HG03196 (cell line): ENCODE measurements around the gene TMEM167A.
"Not testable (repeated sequence)": the region's sequence is repeated elsewhere in the genome, so short reads cannot be mapped to it uniquely, and the experiment has no call there.

ENCODE experiments used
- ATAC-seq: cut with Tn5 transposase; IDR thresholded peaks from one replicate; pipeline ENCODE4 v1.9.1; 2021; ENCODE audit not compliant: unreplicated experiment

TMEM167A gene

DNA sequence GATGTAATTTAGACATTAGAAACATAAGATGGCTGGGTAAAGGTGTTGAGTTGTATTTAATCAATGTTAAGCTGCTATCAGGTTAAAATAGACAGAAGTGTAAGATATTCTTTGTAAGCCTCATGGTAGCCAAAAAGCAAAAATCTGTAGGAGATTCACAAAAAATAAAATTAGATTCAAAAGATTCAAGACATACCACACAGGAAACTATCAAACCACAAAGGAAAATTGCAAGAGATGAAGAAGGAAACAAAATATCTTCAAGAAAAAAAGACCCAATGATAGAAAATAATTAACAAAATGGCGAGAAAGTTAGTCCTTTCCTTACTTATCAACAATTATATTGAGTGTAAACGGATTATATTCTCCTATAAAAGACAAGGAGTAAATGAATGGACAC lies 15.4 kb upstream of the TMEM167A start:
- no peak for ATAC-seq

DNA sequence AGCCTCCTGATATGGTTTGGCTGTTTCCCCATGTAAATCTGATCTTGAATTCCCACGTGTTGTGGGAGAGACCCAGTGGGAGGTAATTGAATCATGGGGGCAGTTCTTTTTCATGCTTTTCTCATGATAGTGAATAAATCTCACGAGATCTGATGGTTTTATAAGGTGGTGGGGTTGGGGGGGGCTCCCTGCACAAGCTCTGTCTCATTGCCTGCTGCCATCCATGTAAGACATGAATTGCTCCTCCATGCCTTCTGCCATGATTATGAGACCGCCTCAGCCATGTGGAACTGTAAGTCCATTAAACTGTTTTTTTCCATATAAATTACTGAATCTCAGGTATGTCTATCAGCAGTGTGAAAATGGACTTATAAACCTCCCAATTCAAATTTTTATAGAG lies 13.0 kb upstream of the TMEM167A start:
- no peak for ATAC-seq

DNA sequence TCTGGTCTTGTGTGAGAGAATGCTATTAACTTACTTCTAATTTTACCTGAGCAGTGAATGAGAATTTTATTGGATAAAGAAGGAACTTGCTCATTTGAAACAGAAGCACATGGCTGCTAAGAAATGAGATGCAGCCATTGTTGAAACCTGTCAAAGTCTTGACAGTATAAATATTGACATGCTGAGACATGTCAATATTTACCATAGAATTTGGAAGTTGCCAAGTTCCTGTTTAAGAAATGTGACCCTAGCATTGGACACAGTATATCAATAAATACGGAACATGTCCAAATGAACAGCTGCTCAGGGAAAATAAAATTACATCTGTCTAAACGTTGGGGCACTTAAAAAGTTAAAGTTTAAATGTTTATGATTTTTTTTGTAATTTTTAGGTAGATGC lies 7.9 kb upstream of the TMEM167A start:
- ATAC-seq = no peak

DNA sequence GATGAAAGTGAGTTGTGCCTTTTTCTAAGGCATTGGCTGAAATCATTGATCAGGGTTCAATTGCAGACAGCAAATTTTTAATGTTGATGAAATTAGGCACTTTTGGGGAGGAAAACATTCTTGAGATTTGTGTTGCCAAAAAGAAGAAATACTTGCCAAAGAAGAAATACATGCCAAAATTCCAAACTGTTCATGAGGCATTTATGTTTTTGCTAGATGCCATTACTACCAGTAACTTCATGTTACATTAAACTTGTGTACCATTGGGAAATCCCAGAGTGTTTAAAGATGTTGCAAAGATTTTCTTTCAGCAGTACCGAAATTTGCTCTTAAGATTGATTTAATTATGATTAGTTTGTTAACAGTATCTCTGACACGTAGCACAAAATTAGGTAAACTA lies 7.1 kb upstream of the TMEM167A start:
- ATAC-seq = no peak

DNA sequence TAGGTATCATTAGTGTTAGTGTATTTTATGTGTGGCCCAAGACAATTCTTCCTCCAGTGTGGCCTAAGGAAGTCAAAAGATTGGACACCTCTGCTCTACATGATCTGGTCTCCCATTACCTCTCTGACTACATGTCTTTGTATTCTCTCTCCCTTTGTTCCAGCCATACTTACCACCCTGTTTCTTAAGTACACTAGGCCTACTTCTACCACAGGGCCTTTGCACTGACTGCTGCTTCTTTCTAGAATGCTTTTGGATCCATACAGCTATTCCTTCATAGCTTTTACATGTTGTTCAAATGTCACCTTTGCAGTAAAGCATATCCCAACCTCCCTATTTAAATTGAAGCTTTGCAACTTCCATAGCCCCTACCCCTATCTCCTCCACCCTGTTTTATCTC lies 5.6 kb upstream of the TMEM167A start:
- ATAC-seq = no peak

DNA sequence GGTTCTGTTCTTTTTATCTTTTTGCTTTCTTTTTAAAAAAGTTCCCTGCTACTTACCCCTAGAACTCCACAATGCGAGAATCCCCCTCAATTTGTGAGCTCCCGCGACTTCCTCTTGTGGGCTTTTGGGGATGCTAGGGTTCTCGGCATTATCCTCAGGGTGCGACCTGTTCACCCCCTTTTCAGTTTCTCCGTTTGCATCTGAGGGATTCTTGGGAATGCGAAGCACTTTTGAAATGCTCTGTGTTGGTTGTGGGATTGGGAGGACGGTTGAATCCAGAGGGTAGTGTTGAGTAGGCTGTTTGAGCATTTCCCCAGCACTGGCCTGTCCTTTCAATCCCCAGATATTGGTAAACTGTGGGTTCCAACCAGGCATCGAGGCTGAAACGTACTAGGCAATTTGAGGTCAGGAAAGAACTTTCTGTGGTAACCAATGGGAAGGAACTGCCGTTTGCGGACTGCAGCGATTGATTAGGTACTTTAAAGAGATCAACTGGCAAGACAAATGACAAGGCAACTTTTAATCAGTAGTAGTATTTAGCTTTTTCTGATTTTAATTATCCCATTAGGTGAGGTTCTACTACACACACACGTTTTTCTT lies 568 bp upstream of the TMEM167A start:
- ATAC-seq = peak; percentile 16

DNA sequence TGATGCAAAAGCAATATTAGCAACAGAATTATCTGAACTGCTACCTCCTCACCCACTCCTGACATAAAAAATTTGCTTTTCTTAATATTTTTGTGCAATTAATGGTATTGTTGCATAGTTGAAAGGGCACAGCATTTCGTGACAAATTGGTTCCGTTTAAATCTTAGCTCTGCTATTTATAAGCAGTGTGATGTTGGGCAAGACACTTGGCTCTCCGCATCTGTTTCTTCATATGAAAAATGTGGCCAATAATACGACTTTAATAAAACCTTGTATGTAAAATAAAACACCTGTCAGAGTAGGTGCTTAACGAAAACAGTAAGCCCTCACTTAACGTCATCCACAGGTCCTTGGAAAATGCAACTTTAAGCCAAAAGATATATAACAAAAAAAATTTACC lies 4.2 kb downstream of the TMEM167A start:
- no peak for ATAC-seq

DNA sequence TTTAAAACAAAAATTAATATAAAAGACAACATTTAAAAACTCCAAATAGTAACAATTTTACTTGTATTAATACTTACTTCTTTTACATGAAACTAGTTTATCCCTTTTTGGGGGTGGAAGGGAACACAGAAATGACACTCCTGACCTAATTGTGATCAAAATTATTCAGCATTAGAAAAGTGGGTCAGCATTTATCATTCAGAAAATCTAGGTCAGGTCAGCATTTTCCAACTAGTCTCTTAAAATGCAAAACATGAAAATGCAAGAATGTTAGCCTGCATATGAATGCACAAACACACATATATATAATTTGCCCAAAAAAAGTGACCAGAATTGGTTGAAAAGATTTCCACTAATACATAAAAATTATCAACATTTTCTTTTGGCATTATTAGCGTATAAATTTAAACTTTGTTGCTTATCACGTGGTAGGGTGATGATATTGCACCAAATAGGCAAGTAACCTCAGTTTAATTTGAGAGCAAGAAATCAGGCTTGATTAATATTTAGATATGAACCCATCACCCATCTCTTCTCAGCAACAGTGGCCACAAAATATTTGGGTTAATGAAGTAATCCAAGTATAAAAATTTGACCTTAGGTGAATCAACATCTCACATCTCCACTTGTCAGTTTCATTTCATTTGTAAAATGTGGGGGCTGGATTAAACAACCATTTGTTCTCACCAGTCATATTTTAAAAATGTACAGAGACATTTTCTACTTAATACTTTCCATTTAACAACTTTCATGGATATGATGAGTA lies 5.7 kb downstream of the TMEM167A start:
- ATAC-seq = no peak

DNA sequence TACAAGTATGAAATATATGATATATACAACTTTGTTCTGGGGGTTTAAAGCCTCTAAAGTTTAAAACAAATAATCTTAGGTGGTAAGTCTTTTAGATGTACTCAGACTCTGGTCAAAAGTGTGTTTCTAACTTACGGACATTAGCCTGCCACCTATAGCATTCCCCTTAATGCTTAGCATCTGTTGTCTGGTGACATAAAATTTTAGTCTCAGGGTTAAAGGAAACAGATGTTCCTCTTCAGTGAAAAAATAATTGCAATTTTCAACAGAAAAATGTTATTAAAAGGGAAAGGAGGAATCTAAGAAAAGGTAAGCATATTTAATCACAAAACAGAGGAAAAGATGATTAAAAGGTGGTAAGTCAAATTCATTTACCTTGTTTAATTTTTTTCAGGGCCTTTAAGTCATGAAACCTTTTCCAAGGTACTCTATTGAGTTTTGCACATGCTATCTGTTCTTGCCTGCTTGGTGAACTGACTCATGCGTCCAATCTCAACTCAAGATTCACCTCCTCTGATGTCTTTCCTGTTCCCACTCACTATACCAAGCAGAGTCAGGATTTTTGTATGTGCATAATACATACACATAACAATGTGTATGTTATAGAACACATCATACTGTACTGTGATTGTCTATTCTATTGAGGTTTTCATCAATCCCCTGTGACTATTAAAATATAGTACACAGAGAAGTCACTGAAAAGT lies 7.9 kb downstream of the TMEM167A start:
- no peak for ATAC-seq

DNA sequence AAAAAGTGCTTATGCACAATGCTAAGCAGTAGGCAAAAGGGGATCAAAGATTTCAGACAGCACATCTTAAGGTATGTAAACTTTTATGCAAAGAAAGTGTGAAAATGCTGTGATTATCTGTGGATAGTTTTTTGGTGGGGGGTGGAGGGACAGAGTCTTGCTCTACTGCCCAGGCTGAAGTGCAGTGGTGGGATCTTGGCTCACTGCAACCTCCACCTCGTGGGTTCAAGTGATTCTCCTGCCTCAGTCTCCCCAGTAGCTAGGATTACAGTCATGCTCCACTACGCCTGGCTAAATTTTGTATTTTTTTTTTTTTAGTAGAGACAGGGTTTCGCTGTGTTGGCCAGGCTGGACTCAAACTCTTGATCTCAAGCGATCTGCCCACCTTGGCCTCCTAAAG lies 9.8 kb downstream of the TMEM167A start:
- ATAC-seq = not testable (repeated sequence)

DNA sequence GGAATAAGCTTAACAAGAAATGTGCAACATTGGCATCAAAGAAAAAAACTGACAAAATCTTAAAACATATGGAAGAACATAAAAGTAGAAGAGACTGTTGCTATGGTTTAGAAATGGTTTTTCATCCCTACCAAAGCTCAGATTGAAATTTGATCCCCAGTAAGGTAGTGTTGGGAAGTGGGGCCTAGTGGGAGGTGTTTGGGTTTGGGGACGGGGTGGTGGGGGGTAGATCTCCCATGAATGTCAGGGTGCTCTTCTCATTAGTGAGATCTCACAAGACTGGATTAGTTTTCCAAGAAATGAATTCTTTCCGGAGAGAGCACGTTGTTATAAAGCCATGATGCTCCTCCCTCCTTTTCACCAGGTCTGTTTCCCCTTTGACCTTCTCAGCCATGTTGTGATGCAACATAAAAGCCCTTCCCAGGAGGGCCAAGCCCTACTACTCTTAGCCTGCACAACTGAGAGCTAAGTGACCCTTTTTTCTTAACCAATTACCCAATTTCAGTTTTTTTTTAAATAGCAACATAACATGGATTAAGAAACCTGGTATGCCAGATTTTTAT lies 10.6 kb downstream of the TMEM167A start:
- ATAC-seq = no peak

DNA sequence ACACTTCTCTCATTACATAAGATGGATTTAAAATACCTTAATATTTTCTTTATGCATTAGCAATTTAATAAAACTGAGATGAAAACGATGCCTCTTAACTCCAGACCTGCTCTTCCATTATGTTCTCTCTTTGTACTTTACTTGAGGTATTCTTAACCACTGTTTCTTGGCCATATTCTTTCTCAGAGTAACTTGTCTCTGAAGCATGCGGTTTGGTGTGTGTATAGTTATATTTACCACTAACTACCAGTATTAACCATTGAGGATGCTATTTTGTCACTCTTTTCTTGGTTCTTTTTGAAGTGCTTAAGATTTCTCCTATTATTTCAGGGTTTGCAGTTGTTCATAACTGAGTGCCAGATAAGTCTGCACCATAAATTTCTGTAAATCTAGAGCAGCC lies 17.9 kb downstream of the TMEM167A start:
- no peak for ATAC-seq

DNA sequence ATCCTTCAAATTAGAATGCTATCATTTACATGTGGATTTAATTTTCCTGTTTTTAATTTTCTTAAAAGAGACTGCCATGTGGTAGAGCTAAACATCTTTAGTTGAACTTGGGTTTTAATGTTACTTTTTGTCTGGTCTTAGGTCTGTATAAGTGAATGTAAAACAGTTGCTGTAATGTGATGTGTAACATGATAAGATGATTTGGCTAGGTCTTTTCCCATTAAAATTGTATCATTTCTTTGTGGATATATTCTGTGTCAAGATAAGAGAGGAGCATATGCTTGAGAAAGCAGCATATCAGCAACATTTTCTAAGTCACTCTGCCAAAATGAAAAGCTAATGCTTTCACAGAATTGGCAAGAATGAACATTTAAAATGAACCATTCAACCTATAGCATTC lies 18.5 kb downstream of the TMEM167A start:
- no peak for ATAC-seq

DNA sequence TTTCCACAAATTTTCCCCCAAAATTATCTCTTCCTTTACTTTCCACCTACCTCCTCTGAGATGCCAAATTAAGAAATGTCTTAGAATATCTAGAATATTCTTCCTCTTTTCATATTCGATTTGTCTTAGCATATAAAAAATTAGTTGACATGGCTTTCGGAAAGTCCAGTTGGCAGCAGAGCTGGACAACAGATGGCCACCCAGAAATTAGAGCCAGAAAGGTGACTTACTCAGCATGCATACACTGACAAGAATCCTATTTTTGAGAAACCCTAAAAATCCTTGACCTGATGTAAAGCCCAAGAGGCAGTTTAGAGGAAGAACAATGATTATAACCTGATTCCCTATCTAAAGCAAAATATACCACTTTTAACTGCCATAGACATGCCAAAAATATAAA lies 22.0 kb downstream of the TMEM167A start:
- ATAC-seq = no peak

DNA sequence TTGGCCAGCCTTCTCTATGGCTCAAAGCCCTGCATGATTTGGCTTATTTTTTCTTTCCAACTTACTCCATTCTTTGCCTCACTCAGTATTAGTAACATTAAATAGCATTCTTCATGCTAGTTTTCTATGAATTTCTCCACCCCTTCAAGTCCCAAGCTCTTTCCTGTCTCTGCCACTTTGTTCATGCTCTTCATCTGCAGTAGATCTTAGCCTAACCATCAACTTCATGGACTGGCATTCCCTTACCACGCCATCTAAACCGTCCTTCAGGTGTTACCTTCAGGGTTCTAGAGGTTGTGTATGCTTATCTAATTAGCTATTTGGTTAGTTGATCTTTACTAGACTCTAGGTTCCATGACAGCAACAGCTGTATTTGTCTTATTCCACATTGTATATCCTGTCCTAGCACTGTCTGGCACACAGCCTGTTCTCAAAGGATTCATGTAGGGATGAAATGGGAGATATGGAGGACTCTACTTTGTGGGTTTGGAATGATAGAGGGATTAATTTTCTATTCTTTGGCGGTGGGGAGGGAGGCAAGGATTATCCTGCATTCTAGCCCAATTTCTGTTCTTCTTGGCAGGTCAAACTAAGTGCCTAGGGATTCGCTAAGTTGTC lies 26.4 kb downstream of the TMEM167A start:
- no peak for ATAC-seq

DNA sequence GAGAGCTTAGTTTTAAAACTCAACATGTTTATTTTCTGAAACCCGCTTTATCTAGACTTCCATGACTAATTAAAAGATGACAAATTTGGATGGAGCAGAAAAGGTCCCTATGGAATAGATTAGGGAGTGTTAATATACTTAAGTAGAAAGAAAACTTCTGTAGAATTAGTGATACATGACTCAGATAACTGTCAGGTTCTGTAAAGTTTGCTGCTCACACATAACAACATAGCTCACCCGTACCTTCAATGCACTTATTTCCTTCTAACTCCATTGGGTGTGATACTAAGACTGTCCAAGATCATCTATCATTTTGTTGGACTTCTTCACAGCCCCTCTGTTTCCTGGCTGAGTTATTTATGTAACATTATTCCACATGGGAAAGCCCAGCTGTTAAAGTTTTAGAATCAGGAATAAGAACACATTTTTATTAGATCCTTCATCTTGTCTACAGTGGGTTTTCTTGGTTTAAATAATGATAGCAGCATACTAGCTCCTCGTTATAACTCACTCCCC lies 27.8 kb downstream of the TMEM167A start:
- no peak for ATAC-seq

DNA sequence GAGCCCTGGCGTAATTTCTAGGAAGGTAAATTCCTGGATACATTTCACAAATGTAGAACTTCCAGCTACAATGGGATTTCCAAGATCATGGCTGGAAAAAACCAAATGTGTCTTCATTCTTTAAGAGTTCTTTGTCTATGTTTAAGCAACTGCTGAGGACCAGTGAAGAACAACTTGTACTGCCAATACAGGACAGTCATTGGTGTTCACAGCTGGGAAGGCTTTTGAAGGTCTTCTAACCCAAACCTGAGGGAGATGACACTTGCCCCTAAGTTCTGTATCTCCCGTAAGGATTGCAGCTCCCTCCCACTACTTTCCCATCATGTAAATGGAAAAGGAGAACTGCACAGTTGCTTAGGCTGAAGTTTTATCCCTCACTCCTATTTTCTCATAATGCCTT lies 28.4 kb downstream of the TMEM167A start:
- no peak for ATAC-seq

DNA sequence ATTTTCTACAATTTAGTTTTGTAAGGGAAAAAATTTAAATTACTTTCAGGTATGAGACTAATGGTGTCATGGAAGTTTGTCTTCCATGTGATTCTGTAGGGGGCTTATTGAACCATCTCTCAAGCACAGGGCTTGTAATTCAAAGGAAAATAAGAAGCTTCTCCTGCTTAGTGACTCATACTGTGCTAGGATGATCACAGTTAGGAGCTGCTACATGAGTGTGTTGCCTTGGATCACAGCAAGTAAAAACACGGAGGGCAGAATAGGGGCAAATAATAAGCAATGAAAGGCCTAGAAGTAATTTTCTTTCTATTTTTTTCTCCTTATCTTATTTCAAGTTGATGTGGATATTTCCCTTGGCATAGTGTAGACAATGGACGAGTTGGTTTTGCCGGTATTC lies 28.9 kb downstream of the TMEM167A start:
- no peak for ATAC-seq

DNA sequence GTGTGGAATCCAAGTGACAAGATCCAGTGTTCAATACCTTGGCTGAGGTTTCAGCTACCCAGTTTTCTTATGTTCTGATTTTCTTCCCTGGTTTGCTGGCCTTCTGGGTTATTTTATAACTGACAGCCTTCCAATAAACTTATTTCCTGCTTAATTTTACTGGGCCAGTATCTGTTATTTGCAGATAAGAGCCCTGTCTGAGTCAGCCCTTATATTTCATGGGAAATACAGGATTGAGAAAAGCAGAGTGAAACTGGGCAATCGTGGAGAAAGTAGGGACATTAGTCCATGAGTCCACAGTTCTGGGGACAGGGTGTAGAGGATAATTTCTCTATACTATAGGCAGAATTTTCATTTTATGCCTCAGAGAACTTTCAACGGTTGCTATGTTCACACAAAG lies 32.3 kb downstream of the TMEM167A start:
- no peak for ATAC-seq

DNA sequence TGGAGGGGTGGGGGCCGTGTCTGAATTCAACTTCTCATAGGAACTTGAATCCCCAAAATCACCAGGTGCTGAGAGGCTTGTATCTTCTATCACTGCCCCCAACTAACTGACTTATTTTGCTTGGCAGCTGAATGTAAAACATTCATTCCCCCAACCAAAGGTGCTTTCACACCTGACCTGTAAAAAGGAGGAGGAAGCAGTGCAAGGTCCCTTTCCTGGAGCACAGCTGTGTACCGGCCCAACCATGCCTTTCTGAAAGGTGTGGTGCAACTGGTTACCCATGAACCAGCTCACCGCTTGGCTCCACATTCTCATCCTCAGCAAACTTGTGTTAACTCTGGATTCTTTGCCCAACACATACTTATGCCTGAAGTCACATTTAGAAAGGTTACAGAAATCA lies 34.7 kb downstream of the TMEM167A start:
- no peak for ATAC-seq

DNA sequence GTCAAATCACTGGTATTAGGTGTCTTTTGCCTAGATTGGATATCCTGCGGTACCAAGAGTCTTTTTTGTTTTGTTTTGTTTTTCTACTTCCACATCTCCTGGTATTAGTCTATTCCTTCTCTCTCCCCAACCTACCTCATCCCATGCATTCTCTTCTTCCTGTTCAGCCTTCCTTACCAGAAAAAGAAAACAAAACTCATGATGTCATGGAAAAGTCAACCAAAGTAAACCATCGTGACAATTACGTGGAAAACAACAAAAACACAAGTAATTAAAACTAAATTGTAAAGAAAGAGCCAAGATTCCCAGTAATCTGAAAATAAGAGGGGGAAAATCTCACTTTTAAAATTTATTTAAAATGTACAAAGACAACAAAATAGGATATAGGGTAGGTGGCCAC lies 38.3 kb downstream of the TMEM167A start:
- ATAC-seq = no peak
